Skeletal muscle satellite cell (primary cell): ENCODE data around the gene FFAR1.

ENCODE experiments used
- H3K27me3 ChIP-seq: 2 replicates; pipeline ENCODE4 v1.7.0; 2013; ENCODE audit warnings: low read length; ENCODE audit not compliant: control insufficient read depth, insufficient read depth
- H3K36me3 ChIP-seq: 2 replicates; pipeline ENCODE4 v1.7.0; 2013; ENCODE audit warnings: mild to moderate bottlenecking, control low read depth, low read length; ENCODE audit not compliant: insufficient read depth
- H3K4me1 ChIP-seq: 2 replicates; pipeline ENCODE4 v1.7.0; 2013; ENCODE audit warnings: low read length; ENCODE audit not compliant: control insufficient read depth, insufficient read depth
- H3K4me2 ChIP-seq: 2 replicates; pipeline ENCODE4 v1.7.0; 2013; ENCODE audit warnings: mild to moderate bottlenecking, low read length
- H3K4me3 ChIP-seq: 2 replicates; pipeline ENCODE4 v1.7.0; 2013; ENCODE audit warnings: low read length
- H3K9ac ChIP-seq: 2 replicates; pipeline ENCODE4 v1.7.0; 2013; ENCODE audit warnings: mild to moderate bottlenecking, low read depth, low read length, moderate library complexity
- H3K9me3 ChIP-seq: replicated peaks from 2 replicates; pipeline ENCODE4 v1.7.0; 2013; ENCODE audit warnings: mild to moderate bottlenecking, control low read depth, low read length

The FFAR1 gene

GRCh38 chr19:35344511-35345031 lies 3.1 kb upstream of the FFAR1 start:
- H3K4me3 ChIP-seq = no peak overlapping the region
- H3K9ac ChIP-seq = no peak overlapping the region
- no peaks in the 10 kb centered on the region for H3K9me3 ChIP-seq
- H3K27me3 ChIP-seq = peaks cover 39% of the 10 kb centered on the region
- no peak overlapping the region for H3K4me2 ChIP-seq
- no peaks in the 10 kb centered on the region for H3K4me1 ChIP-seq
- no peaks in the 10 kb centered on the region for H3K36me3 ChIP-seq

- H3K36me3 ChIP-seq = no peaks in the 10 kb centered on the region
- no peaks in the 10 kb centered on the region for H3K9me3 ChIP-seq
- H3K27me3 ChIP-seq = peaks cover 41% of the 10 kb centered on the region
- H3K9ac ChIP-seq = no peak overlapping the region
- no peak overlapping the region for H3K4me2 ChIP-seq
- no peaks in the 10 kb centered on the region for H3K4me1 ChIP-seq
- no peak overlapping the region for H3K4me3 ChIP-seq
These were observed 2.0 kb upstream of the FFAR1 start for GRCh38 chr19:35345671-35346111.

- Histone ChIP-seq H3K9ac (no peak overlapping the region), H3K4me2 (no peak overlapping the region), H3K4me1 (no peaks in the 10 kb centered on the region), H3K9me3 (no peaks in the 10 kb centered on the region), H3K36me3 (no peaks in the 10 kb centered on the region), H3K4me3 (no peak overlapping the region), H3K27me3 (peaks cover 41% of the 10 kb centered on the region)
These were observed 1.3 kb upstream of the FFAR1 start for GRCh38 chr19:35346193-35347052.

- Histone ChIP-seq H3K4me3 (no peak overlapping the region), H3K36me3 (no peaks in the 10 kb centered on the region), H3K9me3 (no peaks in the 10 kb centered on the region), H3K4me2 (no peak overlapping the region), H3K9ac (no peak overlapping the region), H3K4me1 (no peaks in the 10 kb centered on the region), H3K27me3 (peaks cover 36% of the 10 kb centered on the region)
These were observed 212 bp downstream of the FFAR1 start for GRCh38 chr19:35347930-35348298.

GRCh38 chr19:35348911-35349611 lies 1.4 kb downstream of the FFAR1 start:
- no peaks in the 10 kb centered on the region for H3K4me1 ChIP-seq

DNA sequence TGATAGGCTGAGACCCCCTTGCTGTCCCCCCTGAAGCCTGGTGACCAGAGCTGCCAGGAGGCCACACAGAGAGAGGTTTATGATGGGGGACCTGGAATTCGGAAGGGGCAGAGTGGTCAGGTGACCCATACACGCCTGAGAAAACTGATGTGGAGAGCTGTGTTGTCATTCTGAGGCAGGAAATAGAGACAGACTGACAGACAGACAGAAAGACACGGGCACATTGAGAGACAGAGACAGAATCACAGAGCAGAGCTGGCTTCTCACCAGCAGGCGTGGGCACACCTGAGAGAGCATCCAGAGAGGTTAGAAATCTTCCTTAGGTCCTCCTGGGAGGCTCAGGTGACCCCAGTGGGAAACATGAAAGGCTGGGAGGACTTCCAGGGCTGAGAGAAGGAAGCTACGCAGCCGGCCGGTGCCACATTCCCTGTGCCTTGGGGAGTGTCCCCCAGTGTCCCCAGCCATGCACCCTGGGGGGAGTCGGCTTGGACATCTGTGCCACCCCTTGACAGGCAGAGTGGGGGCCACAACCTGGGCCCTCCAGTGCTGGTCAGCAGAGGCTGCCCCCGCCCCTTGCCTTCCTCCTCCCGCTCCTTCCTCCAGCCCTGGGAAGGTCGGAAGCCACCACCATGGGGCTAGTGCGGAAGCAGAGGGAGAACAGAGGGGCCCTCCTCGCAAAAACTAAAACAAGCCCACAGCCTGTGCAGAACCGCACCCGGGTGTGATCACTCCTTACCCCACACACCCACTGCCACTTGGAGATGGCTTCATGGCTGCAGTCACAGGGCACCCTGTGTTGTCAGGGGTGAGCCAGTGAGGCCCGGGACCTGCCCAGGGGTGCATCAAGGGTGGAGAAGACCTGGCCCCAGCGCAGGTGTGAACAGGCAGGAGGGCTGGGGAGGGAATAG lies 2.2 kb downstream of the FFAR1 start:
- Histone ChIP-seq H3K36me3 (no peaks in the 10 kb centered on the region), H3K4me2 (no peak overlapping the region), H3K9me3 (no peaks in the 10 kb centered on the region), H3K4me3 (no peak overlapping the region), H3K27me3 (peaks cover 39% of the 10 kb centered on the region), H3K4me1 (no peaks in the 10 kb centered on the region), H3K9ac (no peak overlapping the region)

More at GRCh38 chr19:35348911-35349611, 1.4 kb downstream of the FFAR1 start:
- no peak overlapping the region for H3K4me2 ChIP-seq
- H3K36me3 ChIP-seq = no peaks in the 10 kb centered on the region
- no peaks in the 10 kb centered on the region for H3K9me3 ChIP-seq
- H3K4me3 ChIP-seq = no peak overlapping the region
- peaks cover 37% of the 10 kb centered on the region for H3K27me3 ChIP-seq
- no peak overlapping the region for H3K9ac ChIP-seq

DNA sequence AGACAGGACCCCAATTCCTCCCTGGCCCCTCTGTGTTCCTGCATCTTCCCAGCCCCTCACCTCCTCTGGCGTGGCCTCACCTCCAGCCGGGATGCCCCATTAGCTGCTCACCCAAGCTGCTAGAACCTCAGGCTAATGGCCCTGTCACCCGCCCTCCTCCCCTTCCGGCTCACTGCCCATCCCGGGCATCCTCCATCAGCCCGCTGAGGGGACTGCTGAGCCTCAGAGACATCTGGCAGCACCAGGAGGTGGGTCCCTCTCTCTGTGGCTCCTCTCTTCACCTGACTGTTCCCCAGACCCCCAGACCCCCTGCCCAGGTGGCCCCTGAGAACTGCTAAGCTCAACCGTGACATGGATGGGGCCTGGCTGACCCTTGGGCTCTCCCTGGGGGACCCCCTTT lies 2.9 kb downstream of the FFAR1 start:
- H3K9ac ChIP-seq = no peak overlapping the region
- no peak overlapping the region for H3K4me3 ChIP-seq
- H3K4me2 ChIP-seq = no peak overlapping the region
- no peaks in the 10 kb centered on the region for H3K9me3 ChIP-seq
- H3K27me3 ChIP-seq = peaks cover 44% of the 10 kb centered on the region
- H3K4me1 ChIP-seq = no peaks in the 10 kb centered on the region
- H3K36me3 ChIP-seq = no peaks in the 10 kb centered on the region

- Histone ChIP-seq H3K4me2 (no peak overlapping the region), H3K9me3 (no peaks in the 10 kb centered on the region), H3K4me1 (no peaks in the 10 kb centered on the region), H3K4me3 (no peak overlapping the region), H3K36me3 (no peaks in the 10 kb centered on the region), H3K27me3 (peaks cover 42% of the 10 kb centered on the region), H3K9ac (no peak overlapping the region)
These were observed 3.9 kb downstream of the FFAR1 start for GRCh38 chr19:35351411-35352176.

GRCh38 chr19:35352177-35352447 lies 4.4 kb downstream of the FFAR1 start:
- H3K36me3 ChIP-seq = no peaks in the 10 kb centered on the region
- H3K4me3 ChIP-seq = no peak overlapping the region
- no peak overlapping the region for H3K4me2 ChIP-seq
- peaks cover 43% of the 10 kb centered on the region for H3K27me3 ChIP-seq
- H3K9ac ChIP-seq = no peak overlapping the region
- no peaks in the 10 kb centered on the region for H3K4me1 ChIP-seq
- no peaks in the 10 kb centered on the region for H3K9me3 ChIP-seq

DNA sequence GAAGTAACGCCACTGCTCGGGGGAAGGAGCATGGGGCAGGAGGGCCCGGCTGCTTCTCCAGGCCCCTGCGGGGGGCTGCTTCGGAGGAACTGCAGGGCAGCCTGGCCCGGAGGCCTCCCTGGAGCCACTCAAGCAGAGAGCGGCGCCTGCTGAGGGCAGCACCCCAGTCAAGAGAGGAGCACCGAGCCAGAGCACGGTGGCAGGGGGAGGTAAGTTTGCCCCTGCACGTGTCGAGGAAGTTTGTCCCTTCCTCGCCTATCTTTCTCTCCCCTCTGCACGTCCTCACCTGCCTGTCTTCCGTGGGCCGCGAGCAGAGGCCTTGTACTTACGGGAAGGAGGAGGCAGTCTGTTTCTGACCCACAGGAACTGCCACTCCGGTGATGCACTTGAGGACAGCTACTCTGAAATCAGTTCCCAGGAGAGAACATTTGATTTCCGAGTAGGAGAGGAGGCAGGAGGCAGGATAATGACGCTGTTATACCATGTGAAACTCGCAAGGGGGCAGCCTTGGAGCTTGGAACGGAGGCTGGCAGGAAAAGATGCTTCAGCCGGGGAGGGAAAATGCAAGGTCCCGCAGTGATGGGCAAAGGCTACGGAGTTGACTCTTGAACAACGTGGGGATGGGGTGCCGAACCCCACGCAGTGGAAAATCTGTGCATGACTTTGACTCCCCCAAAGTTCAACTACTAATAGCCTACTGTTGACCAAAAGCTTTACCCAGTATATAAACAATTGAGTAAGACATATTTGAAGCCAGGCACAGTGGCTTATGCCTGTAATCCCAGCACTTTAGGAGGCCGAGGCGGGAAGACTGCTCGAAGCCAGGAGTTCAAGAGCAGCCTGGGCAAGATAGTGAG lies 5.0 kb downstream of the FFAR1 start:
- H3K4me1 ChIP-seq = no peaks in the 10 kb centered on the region

More for the DNA sequence above, 5.0 kb downstream of the FFAR1 start:
- Histone ChIP-seq H3K9me3 (no peaks in the 10 kb centered on the region), H3K9ac (no peak overlapping the region), H3K36me3 (no peaks in the 10 kb centered on the region), H3K27me3 (peaks cover 41% of the 10 kb centered on the region), H3K4me3 (no peak overlapping the region), H3K4me2 (no peak overlapping the region)
